H9 (cell line): ENCODE results near the gene TMEM182. TPM values are rescaled to one million over a fixed set of nuclear protein-coding genes. Genes with fewer than 3 reads are reported as not detected.

ENCODE experiments used
- DNase-seq: peaks from one replicate; pipeline ENCODE4 v3.0.0-alpha.2; 2017
- H2AFZ ChIP-seq: one replicate; pipeline ENCODE4 v1.6.1; 2013; ENCODE audit warnings: mild to moderate bottlenecking, low read length, control low read depth, moderate library complexity
- H2AK5ac ChIP-seq: 2 replicates; pipeline ENCODE4 v1.6.1; 2013; ENCODE audit warnings: low read length, control low read depth, mixed read lengths; ENCODE audit not compliant: insufficient read length
- H2BK120ac ChIP-seq: one replicate; pipeline ENCODE4 v1.6.1; 2013; ENCODE audit warnings: low read depth, mild to moderate bottlenecking, low read length, control low read depth, inconsistent platforms; ENCODE audit not compliant: poor library complexity, severe bottlenecking
- H2BK12ac ChIP-seq: 2 replicates; pipeline ENCODE4 v1.6.1; 2013; ENCODE audit warnings: low read length, control low read depth, mixed read lengths, low read depth; ENCODE audit not compliant: insufficient read length
- H2BK15ac ChIP-seq: 2 replicates; pipeline ENCODE4 v1.6.1; 2013; ENCODE audit warnings: low read depth, low read length, control low read depth
- H2BK20ac ChIP-seq: one replicate; pipeline ENCODE4 v1.6.1; 2013; ENCODE audit warnings: low read depth, mild to moderate bottlenecking, low read length, control low read depth, inconsistent platforms; ENCODE audit not compliant: poor library complexity, severe bottlenecking
- H2BK5ac ChIP-seq: 2 replicates; pipeline ENCODE4 v1.6.1; 2013; ENCODE audit warnings: low read length, control low read depth, mixed read lengths; ENCODE audit not compliant: insufficient read length
- H3K14ac ChIP-seq: 2 replicates; pipeline ENCODE4 v1.6.1; 2013; ENCODE audit warnings: low read length, control low read depth; ENCODE audit not compliant: insufficient read depth
- H3K18ac ChIP-seq: 2 replicates; pipeline ENCODE4 v1.6.1; 2013; ENCODE audit warnings: low read depth, mild to moderate bottlenecking, mixed read lengths, low read length, control low read depth; ENCODE audit not compliant: insufficient read length
- H3K23ac ChIP-seq: 2 replicates; pipeline ENCODE4 v1.6.1; 2013; ENCODE audit warnings: low read length, control low read depth, mixed read lengths, low read depth; ENCODE audit not compliant: insufficient read length
- H3K23me2 ChIP-seq: 2 replicates; pipeline ENCODE4 v1.6.1; 2013; ENCODE audit warnings: low read depth, mild to moderate bottlenecking, mixed read lengths, low read length, control low read depth; ENCODE audit not compliant: insufficient read length, poor library complexity, severe bottlenecking
- H3K27ac ChIP-seq: 2 replicates; pipeline ENCODE4 v1.5.1; 2013; ENCODE audit warnings: low read length, control low read depth, mixed read lengths, low read depth; ENCODE audit not compliant: insufficient read length
- H3K27me3 ChIP-seq: 2 replicates; pipeline ENCODE4 v1.6.1; 2013; ENCODE audit warnings: low read length, control low read depth, inconsistent platforms; ENCODE audit not compliant: insufficient read depth
- H3K4ac ChIP-seq: 2 replicates; pipeline ENCODE4 v1.6.1; 2013; ENCODE audit warnings: low read depth, mild to moderate bottlenecking, control low read depth, inconsistent platforms, low read length, moderate library complexity
- H3K4me1 ChIP-seq: 2 replicates; pipeline ENCODE4 v1.6.1; 2013; ENCODE audit warnings: low read length, control low read depth, inconsistent platforms; ENCODE audit not compliant: insufficient read depth
- H3K4me2 ChIP-seq: 2 replicates; pipeline ENCODE4 v1.6.1; 2013; ENCODE audit warnings: low read length, control low read depth, mixed read lengths; ENCODE audit not compliant: insufficient read length, insufficient read depth
- H3K56ac ChIP-seq: 2 replicates; pipeline ENCODE4 v1.6.1; 2013; ENCODE audit warnings: low read depth, mild to moderate bottlenecking, mixed read lengths, low read length, control low read depth; ENCODE audit not compliant: insufficient read length
- H3K79me1 ChIP-seq: 2 replicates; pipeline ENCODE4 v1.6.1; 2013; ENCODE audit warnings: low read depth, mild to moderate bottlenecking, moderate library complexity, low read length, control low read depth, inconsistent platforms; ENCODE audit not compliant: insufficient read depth, poor library complexity, severe bottlenecking
- H3K79me2 ChIP-seq: 2 replicates; pipeline ENCODE4 v1.6.1; 2013; ENCODE audit warnings: low read length, control low read depth, inconsistent platforms; ENCODE audit not compliant: insufficient read depth
- H3K9ac ChIP-seq: 2 replicates; pipeline ENCODE4 v1.6.1; 2013; ENCODE audit warnings: low read length, control low read depth, mixed read lengths; ENCODE audit not compliant: insufficient read length; ENCODE audit errors: extremely low read depth
- H3K9me3 ChIP-seq: one replicate; pipeline ENCODE4 v1.6.1; 2013; ENCODE audit warnings: low read depth, low read length, inconsistent platforms; ENCODE audit not compliant: control insufficient read depth
- H3T11ph ChIP-seq: one replicate; pipeline ENCODE4 v1.6.1; 2013; ENCODE audit warnings: mild to moderate bottlenecking, low read length, control low read depth, inconsistent platforms
- H4K20me1 ChIP-seq: one replicate; pipeline ENCODE4 v1.6.1; 2013; ENCODE audit not compliant: control insufficient read depth, insufficient read length, insufficient read depth
- H4K5ac ChIP-seq: 2 replicates; pipeline ENCODE4 v1.6.1; 2013; ENCODE audit warnings: low read depth, mild to moderate bottlenecking, mixed read lengths, low read length, control low read depth; ENCODE audit not compliant: insufficient read length
- H4K8ac ChIP-seq: replicated peaks from 2 replicates; pipeline ENCODE4 v1.6.1; 2013; ENCODE audit warnings: low read length, control low read depth, mixed read lengths, low read depth; ENCODE audit not compliant: insufficient read length
- H4K91ac ChIP-seq: 2 replicates; pipeline ENCODE4 v1.6.1; 2013; ENCODE audit warnings: low read depth, mild to moderate bottlenecking, moderate library complexity, mixed read lengths, low read length, control low read depth; ENCODE audit not compliant: insufficient read length
- H3K27ac Mint-ChIP-seq, 3 experiments: 2 replicates in 2 of 3; 3 replicates in 1 of 3; pipeline ENCODE4 v1.8.0; 2020 to 2021; ENCODE audit warnings: mixed read lengths in 3 of 3, mild to moderate bottlenecking in 1 of 3, moderate library complexity in 1 of 3
- H3K27me3 Mint-ChIP-seq: 2 replicates; pipeline ENCODE4 v1.8.0; 2021; ENCODE audit warnings: low read depth, mild to moderate bottlenecking, moderate library complexity, mixed read lengths
- H3K36me3 Mint-ChIP-seq, 3 experiments: 2 replicates in 2 of 3; 3 replicates in 1 of 3; pipeline ENCODE4 v1.8.0; 2020 to 2021; ENCODE audit warnings: low read depth in 3 of 3, mixed read lengths in 3 of 3; ENCODE audit not compliant: insufficient read depth in 1 of 3
- H3K4me1 Mint-ChIP-seq, 2 experiments: 2 replicates each; pipeline ENCODE4 v1.8.0; 2020; ENCODE audit warnings: mixed read lengths in 2 of 2
- H3K4me3 Mint-ChIP-seq, 2 experiments: 2 replicates in 1 of 2; 3 replicates in 1 of 2; pipeline ENCODE4 v1.8.0; 2020 to 2021; ENCODE audit warnings: mild to moderate bottlenecking in 2 of 2, mixed read lengths in 2 of 2, moderate library complexity in 1 of 2
- H3K9me3 Mint-ChIP-seq, 2 experiments: 2 replicates in 1 of 2; 3 replicates in 1 of 2; pipeline ENCODE4 v1.8.0; 2020; ENCODE audit warnings: mild to moderate bottlenecking in 2 of 2, mixed read lengths in 2 of 2, moderate library complexity in 1 of 2
- WGBS: extraction: QIAGEN DNeasy Blood & Tissue Kit; methylation state at CpG from one replicate; pipeline ENCODE4 v1.1.7; 2013; ENCODE audit warnings: missing lambda C conversion rate, low lambda C conversion rate, mixed read lengths; ENCODE audit not compliant: insufficient read length; ENCODE audit errors: extremely low coverage; 5-methylcytosine and 5-hydroxymethylcytosine counted together
- total RNA-seq: library from RNA; stranded (reverse); gene quantifications from 2 replicates; pipeline ENCODE4 v1.2.1, GENCODE V29; 2021
- TF ChIP-seq, protein P1 (sequence below): fragments of 200-600 bp; sonication (generic); conservative IDR thresholded peaks from 3 replicates; pipeline ENCODE4 v1.8.0; 2021; ENCODE audit warnings: antibody characterized with exemption, mild to moderate bottlenecking

The TMEM182 gene
- total RNA-seq, 1 experiment from 2014 or later = 3.6 TPM

DNA sequence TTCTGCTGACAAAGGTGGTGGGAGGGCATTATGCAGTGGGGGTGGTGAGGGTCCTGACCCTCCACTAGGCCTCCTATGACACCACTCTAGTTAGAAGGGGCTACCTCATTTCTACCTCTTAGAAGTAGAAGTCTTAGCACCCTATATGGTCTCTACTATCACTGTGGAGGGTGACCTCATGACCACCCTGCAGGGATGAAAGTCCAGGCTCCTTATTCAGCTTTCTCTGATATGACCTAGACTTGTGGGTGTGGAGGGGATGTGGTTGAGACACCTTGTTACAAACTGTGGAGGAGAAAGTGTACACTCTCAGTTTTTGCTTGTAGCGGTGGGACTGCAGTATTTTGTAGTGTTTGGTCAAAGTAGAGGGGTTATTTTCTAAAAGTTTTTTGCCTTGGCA, 18.6 kb downstream of the TMEM182 start:
- H4K91ac ChIP-seq = no peak overlapping the region
- H3K4me1 ChIP-seq = peaks cover 3% of the 10 kb centered on the region; the same call in 1 of the 2 replicates
- no peak overlapping the region for H3K14ac ChIP-seq
- no peak overlapping the region for H3K23ac ChIP-seq
- H3K9ac ChIP-seq = no peak overlapping the region
- peaks cover 21 to 28% of the 10 kb centered on the region in 2 experiments for H3K4me1 Mint-ChIP-seq
- no peak overlapping the region for H2BK120ac ChIP-seq
- no peaks in the 10 kb centered on the region for H3K23me2 ChIP-seq
- H3K4me3 Mint-ChIP-seq = no peak overlapping the region
- H3K4me2 ChIP-seq = no peak overlapping the region
- no peaks in the 10 kb centered on the region for H3K9me3 ChIP-seq
- H3K27me3 ChIP-seq = no peaks in the 10 kb centered on the region
- H2BK12ac ChIP-seq = no peak overlapping the region
- H2AK5ac ChIP-seq = no peak overlapping the region
- H4K20me1 ChIP-seq = no peaks in the 10 kb centered on the region
- H2BK5ac ChIP-seq = no peak overlapping the region
- no peak overlapping the region for H3K27ac ChIP-seq
- no peak overlapping the region for H3T11ph ChIP-seq
- H2BK15ac ChIP-seq = no peak overlapping the region
- no peak overlapping the region for H2BK20ac ChIP-seq
- no peaks in the 10 kb centered on the region for H3K79me1 ChIP-seq
- no peak overlapping the region for H2AFZ ChIP-seq
- H3K79me2 ChIP-seq = no peaks in the 10 kb centered on the region
- no peaks in the 10 kb centered on the region for H3K9me3 Mint-ChIP-seq
- DNase-seq = no peak
- TF ChIP-seq, protein P1, sequence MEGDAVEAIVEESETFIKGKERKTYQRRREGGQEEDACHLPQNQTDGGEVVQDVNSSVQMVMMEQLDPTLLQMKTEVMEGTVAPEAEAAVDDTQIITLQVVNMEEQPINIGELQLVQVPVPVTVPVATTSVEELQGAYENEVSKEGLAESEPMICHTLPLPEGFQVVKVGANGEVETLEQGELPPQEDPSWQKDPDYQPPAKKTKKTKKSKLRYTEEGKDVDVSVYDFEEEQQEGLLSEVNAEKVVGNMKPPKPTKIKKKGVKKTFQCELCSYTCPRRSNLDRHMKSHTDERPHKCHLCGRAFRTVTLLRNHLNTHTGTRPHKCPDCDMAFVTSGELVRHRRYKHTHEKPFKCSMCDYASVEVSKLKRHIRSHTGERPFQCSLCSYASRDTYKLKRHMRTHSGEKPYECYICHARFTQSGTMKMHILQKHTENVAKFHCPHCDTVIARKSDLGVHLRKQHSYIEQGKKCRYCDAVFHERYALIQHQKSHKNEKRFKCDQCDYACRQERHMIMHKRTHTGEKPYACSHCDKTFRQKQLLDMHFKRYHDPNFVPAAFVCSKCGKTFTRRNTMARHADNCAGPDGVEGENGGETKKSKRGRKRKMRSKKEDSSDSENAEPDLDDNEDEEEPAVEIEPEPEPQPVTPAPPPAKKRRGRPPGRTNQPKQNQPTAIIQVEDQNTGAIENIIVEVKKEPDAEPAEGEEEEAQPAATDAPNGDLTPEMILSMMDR = no peak
- no peak overlapping the region for H4K8ac ChIP-seq
- H3K4ac ChIP-seq = no peak overlapping the region
- no peak overlapping the region for H3K18ac ChIP-seq
- H4K5ac ChIP-seq = no peak overlapping the region
- no CpG with 5 or more reads among the region's 1 CpG for WGBS
- H3K56ac ChIP-seq = no peak overlapping the region
- H3K36me3 Mint-ChIP-seq = peaks cover 0 to 5% (median 2%) of the 10 kb centered on the region in 3 experiments; a peak in 3 of 7 replicates
- H3K27me3 Mint-ChIP-seq = no peaks in the 10 kb centered on the region
- no peak overlapping the region for H3K27ac Mint-ChIP-seq
